ENCODE measurements around the gene HES6.
A peak's percentile ranks its signal among the peaks of the same experiment; 100 is the strongest.

The HES6 gene

GRCh38 chr2:238227587-238228032 is 12.2 kb downstream of the HES6 start:
- in situ Hi-C loops (cut with HindIII; ENCODE audit: low sequenced_read_pairs) = no loop called here
- no peak for DNase-seq (ENCODE audit: low read depth)
- no peak for TF ChIP-seq CTCF (IDR thresholded peaks at IDR 0.05; ENCODE audit: low read depth, low read length, missing control alignments)
- no peak overlapping the region for H3K4me3 ChIP-seq (ENCODE audit: low read depth, low read length)

- no peak for TF ChIP-seq CTCF (IDR thresholded peaks at IDR 0.05; ENCODE audit: low read depth, low read length, missing control alignments)
- no peak overlapping the region for H3K4me3 ChIP-seq (ENCODE audit: low read depth, low read length)
- in situ Hi-C loops (cut with HindIII; ENCODE audit: low sequenced_read_pairs) = no loop called here
- DNase-seq (ENCODE audit: low read depth) = no peak
Measured at GRCh38 chr2:238226698-238227586, 12.9 kb downstream of the HES6 start.

- H3K4me3 ChIP-seq (ENCODE audit: low read depth, low read length) = no peak overlapping the region
- no peak for TF ChIP-seq CTCF (IDR thresholded peaks at IDR 0.05; ENCODE audit: low read depth, low read length, missing control alignments)
- in situ Hi-C loops (cut with HindIII; ENCODE audit: low sequenced_read_pairs) = no loop called here
- DNase-seq (ENCODE audit: low read depth) = peak; percentile 32
Measured at GRCh38 chr2:238225911-238226697, 13.7 kb downstream of the HES6 start.

GRCh38 chr2:238225121-238225520 is 14.7 kb downstream of the HES6 start:
- DNase-seq (ENCODE audit: low read depth) = no peak
- no peak overlapping the region for H3K4me3 ChIP-seq (ENCODE audit: low read depth, low read length)
- no peak for TF ChIP-seq CTCF (IDR thresholded peaks at IDR 0.05; ENCODE audit: low read depth, low read length, missing control alignments)
- in situ Hi-C loops (cut with HindIII; ENCODE audit: low sequenced_read_pairs) = no loop called here

- in situ Hi-C loops (cut with HindIII; ENCODE audit: low sequenced_read_pairs) = no loop called here
- no peak for TF ChIP-seq CTCF (IDR thresholded peaks at IDR 0.05; ENCODE audit: low read depth, low read length, missing control alignments)
- DNase-seq (ENCODE audit: low read depth) = no peak
- H3K4me3 ChIP-seq (ENCODE audit: low read depth, low read length) = no peak overlapping the region
Measured at GRCh38 chr2:238224356-238225035, 15.3 kb downstream of the HES6 start.

- in situ Hi-C loops (cut with HindIII; ENCODE audit: low sequenced_read_pairs) = no loop called here
- H3K4me3 ChIP-seq (ENCODE audit: low read depth, low read length) = no peak overlapping the region
- no peak for TF ChIP-seq CTCF (IDR thresholded peaks at IDR 0.05; ENCODE audit: low read depth, low read length, missing control alignments)
- no peak for DNase-seq (ENCODE audit: low read depth)
Measured at GRCh38 chr2:238220892-238221521, 18.8 kb downstream of the HES6 start.
